Neural progenitor cell (in vitro differentiated cells): ENCODE results near the gene BCR. TPM values are rescaled to one million over a fixed set of nuclear protein-coding genes. Genes with fewer than 3 reads are reported as not detected.

Source experiments
- DNase-seq: peaks from one replicate; pipeline ENCODE4 v3.0.0-alpha.2; 2016; ENCODE audit warnings: low spot score
- H2AFZ ChIP-seq: fragments of 200-600 bp; sonication (generic); replicated peaks from 2 replicates; pipeline ENCODE4 v1.6.1; 2016; ENCODE audit warnings: antibody characterized with exemption
- H3F3A ChIP-seq: fragments of 200-600 bp; sonication (generic); 2 replicates; pipeline ENCODE4 v1.6.1; 2016; ENCODE audit warnings: antibody characterized with exemption, low read depth
- H3K27ac ChIP-seq: fragments of 200-600 bp; sonication (generic); 2 replicates; pipeline ENCODE4 v1.5.1; 2016; ENCODE audit warnings: mild to moderate bottlenecking
- H3K27me3 ChIP-seq: fragments of 200-600 bp; sonication (generic); 2 replicates; pipeline ENCODE4 v1.6.1; 2016; ENCODE audit warnings: mild to moderate bottlenecking, moderate library complexity
- H3K36me3 ChIP-seq: fragments of 200-600 bp; sonication (generic); 2 replicates; pipeline ENCODE4 v1.5.1; 2016
- H3K4me1 ChIP-seq: fragments of 200-600 bp; sonication (generic); 2 replicates; pipeline ENCODE4 v1.6.1; 2016; ENCODE audit warnings: mixed run types
- H3K4me2 ChIP-seq: fragments of 200-600 bp; sonication (generic); 2 replicates; pipeline ENCODE4 v1.6.1; 2016
- H3K4me3 ChIP-seq: fragments of 200-600 bp; sonication (generic); 2 replicates; pipeline ENCODE4 v1.5.1; 2016
- H3K79me2 ChIP-seq: fragments of 200-600 bp; sonication (generic); 2 replicates; pipeline ENCODE4 v1.6.1; 2016; ENCODE audit warnings: low read depth
- H3K9ac ChIP-seq: fragments of 200-600 bp; sonication (generic); 2 replicates; pipeline ENCODE4 v1.6.1; 2016
- H3K9me3 ChIP-seq: fragments of 200-600 bp; sonication (generic); 2 replicates; pipeline ENCODE4 v1.5.1; 2016; ENCODE audit warnings: low read depth
- H4K20me1 ChIP-seq: fragments of 200-600 bp; sonication (generic); 2 replicates; pipeline ENCODE4 v1.6.1; 2016; ENCODE audit warnings: low read depth
- H3K27ac Mint-ChIP-seq: 3 replicates; pipeline ENCODE4 v1.8.0; 2021; ENCODE audit warnings: mixed read lengths
- H3K27me3 Mint-ChIP-seq: 2 replicates; pipeline ENCODE4 v1.8.0; 2022; ENCODE audit warnings: low read depth, mild to moderate bottlenecking, inconsistent platforms, moderate library complexity, mixed read lengths; ENCODE audit not compliant: insufficient read depth
- H3K36me3 Mint-ChIP-seq: 3 replicates; pipeline ENCODE4 v1.8.0; 2021; ENCODE audit warnings: mixed read lengths
- H3K4me1 Mint-ChIP-seq: 3 replicates; pipeline ENCODE4 v1.8.0; 2021; ENCODE audit warnings: mixed read lengths
- H3K4me3 Mint-ChIP-seq: 3 replicates; pipeline ENCODE4 v1.8.0; 2021; ENCODE audit warnings: mild to moderate bottlenecking, moderate library complexity, mixed read lengths
- H3K9me3 Mint-ChIP-seq: 3 replicates; pipeline ENCODE4 v1.8.0; 2020; ENCODE audit warnings: mixed read lengths
- EZH2 ChIP-seq: fragments of 200-600 bp; sonication (generic); IDR thresholded peaks from 2 replicates; pipeline ENCODE4 v1.6.1; 2017; ENCODE audit warnings: antibody characterized with exemption, mild to moderate bottlenecking, moderate library complexity
- EZH2phosphoT487 ChIP-seq: fragments of 200-600 bp; sonication (generic); IDR thresholded peaks from 2 replicates; pipeline ENCODE4 v1.6.1; 2017; ENCODE audit warnings: antibody characterized with exemption
- total RNA-seq: library from RNA; depleted of rRNA; stranded (reverse); fragments of >200 nt; gene quantifications from 2 replicates; pipeline ENCODE4 v1.2.3, GENCODE V29; 2015; ENCODE audit warnings: low replicate concordance
- TF ChIP-seq, protein P1 (sequence below): fragments of 200-600 bp; sonication (generic); IDR thresholded peaks from 2 replicates; pipeline ENCODE4 v1.5.1; 2017; ENCODE audit warnings: antibody characterized with exemption, mild to moderate bottlenecking

BCR gene
- total RNA-seq, 1 donor from 2014 or later: 35.5 TPM

DNA sequence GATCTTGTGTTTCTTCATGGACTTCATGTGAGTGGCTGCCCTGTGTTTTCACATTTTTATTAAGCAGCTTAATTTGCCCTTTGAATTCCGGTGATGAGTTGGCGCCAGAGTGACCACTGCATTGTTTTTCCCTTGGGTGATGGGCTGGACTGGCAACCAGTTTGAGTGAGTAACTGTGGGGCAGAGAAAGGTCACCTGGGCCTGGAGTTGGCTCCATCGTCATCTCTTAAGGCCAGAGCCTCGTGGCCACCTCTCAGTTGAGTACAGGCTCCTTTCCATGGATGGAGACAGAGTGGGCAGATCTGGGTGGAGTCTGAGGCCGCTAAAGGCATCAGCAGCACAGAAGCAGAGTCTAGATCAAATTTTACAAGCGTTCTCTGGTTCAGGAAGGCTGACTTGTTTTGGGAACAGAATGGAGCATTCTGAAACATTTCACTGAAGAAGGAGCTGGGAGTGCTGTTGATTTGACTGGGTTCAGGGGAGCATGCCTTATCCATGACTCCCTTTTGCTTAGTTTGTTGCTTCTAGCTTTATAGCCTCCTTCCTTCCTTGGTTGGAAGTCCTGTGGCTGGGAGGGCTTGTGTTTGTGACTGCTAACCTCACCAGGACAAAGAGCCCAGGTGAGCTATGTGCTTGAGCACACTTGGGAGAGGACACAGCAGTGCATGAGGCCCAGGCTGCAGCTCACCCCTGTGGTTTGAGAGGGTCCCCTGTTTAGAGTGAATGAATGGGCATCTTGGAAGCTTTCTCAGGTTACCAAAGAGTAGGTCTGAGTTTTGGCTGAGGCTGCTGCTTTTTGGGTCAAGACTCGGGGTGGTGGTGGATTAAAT lies 7.8 kb downstream of the BCR start:
- Histone ChIP-seq H3K9me3 (no peaks in the 10 kb centered on the region), H3K4me1 (peaks cover 27% of the 10 kb centered on the region), H2AFZ (no peak overlapping the region), H3K79me2 (peaks cover 96% of the 10 kb centered on the region), H3K4me3 (no peak overlapping the region), H4K20me1 (peaks cover 100% of the 10 kb centered on the region), H3K36me3 (no peaks in the 10 kb centered on the region), H3K27me3 (no peaks in the 10 kb centered on the region), H3K27ac (no peak overlapping the region), H3K4me2 (no peak overlapping the region), H3F3A (peaks cover 10% of the 10 kb centered on the region), H3K9ac (no peak overlapping the region)
- Mint-ChIP-seq H3K27me3 (no peaks in the 10 kb centered on the region), H3K36me3 (peaks cover 39% of the 10 kb centered on the region), H3K9me3 (no peaks in the 10 kb centered on the region), H3K27ac (peak overlapping the region; percentile 34), H3K4me3 (no peak overlapping the region), H3K4me1 (peaks cover 59% of the 10 kb centered on the region)
- no peak for TF ChIP-seq EZH2
- no peak for TF ChIP-seq EZH2phosphoT487
- TF ChIP-seq, protein P1, sequence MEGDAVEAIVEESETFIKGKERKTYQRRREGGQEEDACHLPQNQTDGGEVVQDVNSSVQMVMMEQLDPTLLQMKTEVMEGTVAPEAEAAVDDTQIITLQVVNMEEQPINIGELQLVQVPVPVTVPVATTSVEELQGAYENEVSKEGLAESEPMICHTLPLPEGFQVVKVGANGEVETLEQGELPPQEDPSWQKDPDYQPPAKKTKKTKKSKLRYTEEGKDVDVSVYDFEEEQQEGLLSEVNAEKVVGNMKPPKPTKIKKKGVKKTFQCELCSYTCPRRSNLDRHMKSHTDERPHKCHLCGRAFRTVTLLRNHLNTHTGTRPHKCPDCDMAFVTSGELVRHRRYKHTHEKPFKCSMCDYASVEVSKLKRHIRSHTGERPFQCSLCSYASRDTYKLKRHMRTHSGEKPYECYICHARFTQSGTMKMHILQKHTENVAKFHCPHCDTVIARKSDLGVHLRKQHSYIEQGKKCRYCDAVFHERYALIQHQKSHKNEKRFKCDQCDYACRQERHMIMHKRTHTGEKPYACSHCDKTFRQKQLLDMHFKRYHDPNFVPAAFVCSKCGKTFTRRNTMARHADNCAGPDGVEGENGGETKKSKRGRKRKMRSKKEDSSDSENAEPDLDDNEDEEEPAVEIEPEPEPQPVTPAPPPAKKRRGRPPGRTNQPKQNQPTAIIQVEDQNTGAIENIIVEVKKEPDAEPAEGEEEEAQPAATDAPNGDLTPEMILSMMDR: no peak
- DNase-seq: no peak

DNA sequence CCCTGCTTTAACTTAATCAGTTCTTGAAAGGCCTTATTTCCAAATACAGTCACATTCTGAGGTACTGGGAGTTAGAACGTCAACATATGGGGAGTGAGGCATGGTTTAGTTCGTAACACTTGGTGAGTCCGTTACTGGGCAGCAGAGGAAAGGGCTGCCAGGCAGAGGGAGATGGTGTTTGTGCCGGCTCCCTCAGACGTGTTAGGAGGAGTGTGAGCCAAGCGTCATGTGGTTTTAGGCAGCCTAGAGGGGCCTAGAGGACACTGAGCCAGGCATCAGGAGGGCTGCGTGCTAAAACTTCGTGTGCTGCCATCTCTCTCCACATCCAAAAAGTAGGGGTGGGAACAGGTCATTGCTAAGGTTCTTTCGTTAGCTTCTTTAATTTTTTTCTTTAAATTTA lies 10.2 kb downstream of the BCR start:
- Mint-ChIP-seq H3K36me3 (peaks cover 39% of the 10 kb centered on the region), H3K4me1 (peaks cover 45% of the 10 kb centered on the region), H3K27ac (no peak overlapping the region), H3K27me3 (no peaks in the 10 kb centered on the region), H3K9me3 (no peaks in the 10 kb centered on the region), H3K4me3 (no peak overlapping the region)
- Histone ChIP-seq H3K36me3 (no peaks in the 10 kb centered on the region), H3K4me2 (no peak overlapping the region), H3K4me1 (peaks cover 10% of the 10 kb centered on the region), H3K27me3 (no peaks in the 10 kb centered on the region), H3K9ac (no peak overlapping the region), H3K9me3 (no peaks in the 10 kb centered on the region), H2AFZ (no peak overlapping the region), H3K79me2 (peaks cover 99% of the 10 kb centered on the region), H3K27ac (no peak overlapping the region), H4K20me1 (peaks cover 94% of the 10 kb centered on the region), H3F3A (no peaks in the 10 kb centered on the region), H3K4me3 (no peak overlapping the region)
- no peak for TF ChIP-seq EZH2
- TF ChIP-seq EZH2phosphoT487: no peak
- TF ChIP-seq, protein P1: no peak
- no peak for DNase-seq

DNA sequence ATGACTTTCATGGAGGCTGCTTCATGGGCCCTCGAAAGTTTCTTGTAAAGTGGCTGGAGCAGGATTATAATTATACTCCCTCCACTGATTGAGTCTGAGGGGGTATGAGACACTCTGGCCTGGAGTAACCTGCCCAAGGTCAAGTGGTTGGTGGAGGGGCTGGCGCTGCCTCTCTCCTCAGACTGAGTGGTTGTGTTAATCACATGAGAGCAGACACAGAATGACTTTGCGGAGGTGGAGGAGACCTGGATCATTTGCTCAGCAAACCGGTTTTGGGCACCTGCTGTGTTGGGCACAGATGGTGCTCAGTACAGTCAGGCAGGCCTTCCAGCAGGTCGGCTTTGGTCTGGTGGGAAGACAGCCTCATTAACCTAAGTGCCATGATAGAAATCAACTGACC lies 11.8 kb downstream of the BCR start:
- H3K27ac Mint-ChIP-seq: no peak overlapping the region
- H3K4me3 ChIP-seq: no peak overlapping the region
- TF ChIP-seq, protein P1: no peak
- TF ChIP-seq EZH2phosphoT487 (no peak), EZH2 (no peak)
- H3K4me1 ChIP-seq: peaks cover 10% of the 10 kb centered on the region
- H3K36me3 Mint-ChIP-seq: peaks cover 38% of the 10 kb centered on the region
- no peak overlapping the region for H3K4me3 Mint-ChIP-seq
- H3K27me3 ChIP-seq: no peaks in the 10 kb centered on the region
- peaks cover 99% of the 10 kb centered on the region for H3K79me2 ChIP-seq
- no peak overlapping the region for H2AFZ ChIP-seq
- no peak overlapping the region for H3K4me2 ChIP-seq
- H3K27ac ChIP-seq: no peak overlapping the region
- H3K27me3 Mint-ChIP-seq: no peaks in the 10 kb centered on the region
- no peaks in the 10 kb centered on the region for H3K36me3 ChIP-seq
- H3K4me1 Mint-ChIP-seq: peaks cover 43% of the 10 kb centered on the region
- no peaks in the 10 kb centered on the region for H3K9me3 Mint-ChIP-seq
- H3K9me3 ChIP-seq: no peaks in the 10 kb centered on the region
- H4K20me1 ChIP-seq: peaks cover 90% of the 10 kb centered on the region
- no peak for DNase-seq
- no peaks in the 10 kb centered on the region for H3F3A ChIP-seq
- no peak overlapping the region for H3K9ac ChIP-seq
